ENCODE data around the gene IL11. TPM values are rescaled to one million over a fixed set of nuclear protein-coding genes. Genes with fewer than 3 reads are reported as not detected.

IL11 gene
- total and polyA plus RNA-seq, 4 donors, result 0.23 to 2.1 (median 0.27) TPM; not detected in 1

DNA sequence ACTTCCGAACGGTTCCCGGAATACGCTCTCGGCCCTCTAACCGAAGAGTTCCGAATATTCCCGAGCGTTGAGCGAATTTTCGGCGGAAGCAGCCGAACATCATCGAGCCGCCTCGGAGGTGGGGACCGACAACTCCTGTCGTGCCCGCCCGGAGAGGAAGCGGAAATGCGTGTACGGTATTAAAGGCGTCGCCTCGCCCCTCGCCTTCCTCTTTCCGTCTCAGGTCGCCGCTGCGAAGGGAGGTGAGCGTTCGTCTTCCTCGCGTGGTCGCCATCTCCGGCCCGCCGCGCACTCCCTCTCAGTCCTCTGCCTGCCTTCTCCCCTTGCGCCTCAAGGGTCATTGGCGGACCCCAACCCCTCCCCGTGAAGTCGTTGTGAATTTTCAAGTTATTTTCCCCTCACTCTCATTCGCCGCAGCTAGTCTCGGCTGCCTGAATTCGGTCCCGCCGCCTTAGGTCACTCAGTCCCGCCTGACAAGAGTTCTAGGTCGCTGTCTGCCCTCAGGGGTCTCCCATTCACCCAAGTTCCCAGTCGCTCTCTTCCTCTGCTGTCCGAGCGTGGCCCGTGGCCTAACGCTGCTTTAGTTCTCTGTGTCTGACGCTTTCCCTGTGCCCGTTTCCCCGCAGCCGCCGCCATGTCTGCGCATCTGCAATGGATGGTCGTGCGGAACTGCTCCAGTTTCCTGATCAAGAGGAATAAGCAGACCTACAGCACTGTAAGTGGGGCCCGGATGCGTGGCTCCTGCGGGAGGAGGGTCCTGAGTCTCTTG, 15.6 kb upstream of the IL11 start, which contains the start of gene RPL28:
RPL28 (plus strand) TSS at position 209 of the 769 bp plus-strand sequence; CDS start at position 635, 426 bp downstream.
- WGBS, 2 donors, result 0% methylated on average over 68 of the region's 68 CpGs
- H3K9me3 ChIP-seq (ENCODE audit: control insufficient read depth, low read length), result no peaks in the 10 kb centered on the region
- peak within 1 kb of the TSS in 1 of 2 donors; percentile 87 for H3K27ac ChIP-seq (ENCODE audit: low read depth in 1 of 2, low read length in 2 of 2)
- intact Hi-C loops (cut with DNase I), result loop anchor here in 1 of 2 donors (1.0 to 2.0 kb wide), 4 partner anchors 21 to 105 kb away; partner anchors contain the start of genes HSPBP1, KMT5C and UBE2S
- H3K4me1 ChIP-seq (ENCODE audit: control insufficient read depth in 1 of 2, insufficient read depth in 2 of 2, low read length in 2 of 2), result no peaks in the 10 kb centered on the region
- DNase-seq, result peak; percentile 98 to 99
- peaks cover 0 to 2% of the 10 kb centered on the region in 2 donors for H3K27me3 ChIP-seq (ENCODE audit: control insufficient read depth in 1 of 2, insufficient read depth in 2 of 2, low read length in 1 of 2)
- peak within 1 kb of the TSS; percentile 66 to 76 for H3K4me3 ChIP-seq (ENCODE audit: low read length in 2 of 2)
- ATAC-seq (ENCODE audit: low FRiP score), result peak; percentile 96
- H3K36me3 ChIP-seq (ENCODE audit: control insufficient read depth in 1 of 2, insufficient read depth in 2 of 2, low read length in 1 of 2), result no peaks in the 10 kb centered on the region

DNA sequence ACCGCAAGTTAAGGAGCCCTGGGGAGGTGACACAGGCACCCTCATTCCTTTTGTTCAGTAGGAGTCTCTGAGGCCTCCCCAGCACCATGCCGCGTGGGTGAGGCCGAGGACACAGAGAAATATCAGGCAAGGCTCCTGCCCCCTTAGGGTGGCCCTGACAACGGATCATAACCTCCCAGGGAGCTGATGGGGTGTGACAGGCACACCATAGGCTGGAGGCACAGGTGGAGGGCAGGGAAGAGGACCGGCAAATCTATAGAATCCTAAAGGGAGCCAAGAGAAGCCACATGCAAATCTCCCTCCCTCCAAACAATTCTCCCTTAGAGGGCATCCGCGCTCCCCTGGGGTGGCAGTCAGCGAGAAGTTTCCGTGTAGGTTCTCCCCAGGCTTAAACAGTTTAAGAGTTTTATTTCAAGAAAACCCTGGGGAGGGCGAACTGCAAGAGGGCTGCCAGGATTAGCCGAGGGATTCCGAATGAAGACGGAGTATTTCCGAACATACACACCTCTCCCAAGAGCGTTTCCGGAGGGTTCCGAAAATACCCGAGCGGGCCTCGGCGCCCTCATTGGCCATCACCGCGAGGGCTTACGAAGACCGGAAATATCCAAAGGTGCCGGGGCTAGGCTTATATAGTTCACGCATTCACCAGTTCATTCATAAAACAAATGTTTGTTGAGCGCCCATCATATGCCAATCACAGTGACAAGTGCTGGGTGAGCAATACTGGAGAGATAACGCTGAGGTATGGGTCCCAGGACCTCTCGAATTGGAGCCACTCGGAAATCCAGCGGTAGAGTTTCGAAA, 14.9 kb upstream of the IL11 start:
- Histone ChIP-seq H3K9me3 (ENCODE audit: control insufficient read depth, low read length) (no peaks in the 10 kb centered on the region), H3K4me3 (ENCODE audit: low read length in 2 of 2) (peak overlapping the region in 1 of 2 donors; percentile 7), H3K4me1 (ENCODE audit: control insufficient read depth in 1 of 2, insufficient read depth in 2 of 2, low read length in 2 of 2) (no peaks in the 10 kb centered on the region), H3K27ac (ENCODE audit: low read depth in 1 of 2, low read length in 2 of 2) (peak overlapping the region in 1 of 2 donors; percentile 87), H3K36me3 (ENCODE audit: control insufficient read depth in 1 of 2, insufficient read depth in 2 of 2, low read length in 1 of 2) (no peaks in the 10 kb centered on the region), H3K27me3 (ENCODE audit: control insufficient read depth in 1 of 2, insufficient read depth in 2 of 2, low read length in 1 of 2) (peaks cover 0 to 2% of the 10 kb centered on the region in 2 donors)
- 4 to 6% methylated on average over 34 of the region's 34 CpGs for WGBS, 2 donors
- DNase-seq (peak; percentile 98), ATAC-seq (ENCODE audit: low FRiP score) (peak; percentile 94)
- intact Hi-C loops (cut with DNase I), result loop anchor here (1.0 to 5.0 kb wide), 5 partner anchors 22 to 104 kb away; partner anchors contain the start of genes HSPBP1 (in 1 of the 2), KMT5C (in 1 of the 2) and UBE2S (in 1 of the 2)

DNA sequence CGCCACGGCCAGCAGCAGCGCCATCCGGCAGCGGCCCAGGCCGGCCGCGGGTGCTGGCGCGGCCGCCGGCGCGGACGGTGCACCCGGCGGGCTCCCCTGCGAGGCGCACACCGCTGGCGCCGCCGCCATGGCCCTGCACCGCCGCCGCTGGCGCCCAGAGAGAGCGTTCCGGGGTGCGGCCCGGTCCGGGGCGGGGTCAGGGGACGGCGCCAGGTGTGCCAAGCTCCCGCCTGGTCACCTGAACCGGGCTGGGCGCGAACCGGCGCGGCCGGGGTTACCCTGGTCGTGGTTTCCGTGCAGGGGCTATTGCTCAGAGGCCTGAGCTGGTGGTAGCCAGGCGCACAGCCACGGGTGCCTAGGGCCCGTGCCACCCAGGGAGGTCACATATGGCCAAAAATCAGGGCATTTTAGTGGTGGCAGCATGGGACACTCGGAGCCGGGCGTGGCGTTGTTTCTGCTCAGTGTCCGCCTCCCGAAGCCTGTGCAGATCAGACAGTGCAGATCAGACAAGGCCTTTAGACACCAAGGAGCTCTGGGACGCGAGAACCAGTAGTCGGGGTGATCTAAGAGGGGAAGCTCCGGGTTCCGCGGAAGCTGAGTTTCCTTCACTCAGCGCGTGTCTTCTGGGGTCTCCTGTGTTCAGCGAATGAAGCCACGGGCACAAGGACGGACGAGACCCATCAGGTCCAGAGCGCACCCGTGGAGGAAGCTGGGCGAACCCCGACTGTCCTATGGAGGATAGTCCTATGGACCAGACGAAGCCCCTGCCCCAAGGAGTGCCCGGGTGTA, 14.1 kb upstream of the IL11 start, which contains the start of gene TMEM238:
TMEM238 (minus strand) TSS at position 162 of the 789 bp plus-strand sequence; CDS start at position 129, 33 bp downstream.
- Histone ChIP-seq H3K36me3 (ENCODE audit: control insufficient read depth in 1 of 2, insufficient read depth in 2 of 2, low read length in 1 of 2) (no peaks in the 10 kb centered on the region), H3K4me3 (ENCODE audit: low read length in 2 of 2) (peak within 1 kb of the TSS; percentile 38 to 43), H3K4me1 (ENCODE audit: control insufficient read depth in 1 of 2, insufficient read depth in 2 of 2, low read length in 2 of 2) (no peaks in the 10 kb centered on the region), H3K9me3 (ENCODE audit: control insufficient read depth, low read length) (no peaks in the 10 kb centered on the region), H3K27me3 (ENCODE audit: control insufficient read depth in 1 of 2, insufficient read depth in 2 of 2, low read length in 1 of 2) (peaks cover 0 to 2% of the 10 kb centered on the region in 2 donors), H3K27ac (ENCODE audit: low read depth in 1 of 2, low read length in 2 of 2) (peak within 1 kb of the TSS in 1 of 2 donors; percentile 86)
- WGBS, 2 donors, result 21 to 40% methylated on average over 38 to 72 of the region's 72 CpGs
- ATAC-seq (ENCODE audit: low FRiP score), result no peak
- intact Hi-C loops (cut with DNase I), result loop anchor here (2.0 to 5.0 kb wide), 3 partner anchors 42 to 104 kb away; partner anchors contain the start of gene HSPBP1 (in 1 of the 2)
- DNase-seq, result no peak

DNA sequence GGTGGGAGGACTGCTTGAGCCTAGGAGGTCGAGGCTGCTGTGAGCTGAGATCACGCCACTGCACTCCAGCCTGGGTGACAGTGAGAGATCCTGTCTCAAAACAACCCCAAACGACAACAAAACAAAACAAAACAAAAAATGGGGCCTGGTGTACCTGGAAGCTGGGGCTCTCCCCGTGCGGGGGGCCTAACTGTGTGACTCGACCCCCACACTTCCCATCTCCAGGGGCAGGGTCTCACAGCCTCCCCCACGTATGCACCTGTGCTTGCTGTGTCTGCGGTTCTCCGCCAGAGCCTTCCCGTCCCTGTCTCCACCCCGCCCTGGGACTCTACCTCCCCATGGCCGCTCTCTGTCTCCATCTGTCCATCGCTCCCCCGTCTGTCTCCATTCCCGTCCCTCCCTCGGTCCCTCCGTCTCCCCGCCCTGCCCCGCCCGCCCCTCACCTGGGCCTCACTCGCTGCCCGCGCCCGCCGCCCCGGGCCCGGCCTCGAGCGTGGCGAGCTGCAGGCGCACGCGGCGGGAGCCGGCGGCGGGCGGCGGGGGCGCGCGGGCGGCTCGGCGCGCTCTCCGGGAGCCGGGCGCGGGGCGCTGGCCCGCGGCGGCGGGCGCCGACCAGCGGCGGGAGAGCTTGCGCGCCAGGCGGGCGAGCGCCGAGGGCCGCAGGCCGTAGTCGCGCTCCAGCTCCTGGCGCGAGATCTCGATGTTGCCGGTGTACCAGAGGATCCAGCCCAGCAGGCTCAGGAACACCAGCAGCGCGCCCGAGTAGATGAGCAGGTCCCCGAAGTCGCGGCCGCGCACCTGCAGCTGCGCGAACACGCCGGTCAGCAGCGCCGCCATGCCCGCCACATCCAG, 13.2 kb upstream of the IL11 start:
- no peaks in the 10 kb centered on the region for H3K9me3 ChIP-seq (ENCODE audit: control insufficient read depth, low read length)
- ATAC-seq (ENCODE audit: low FRiP score) (no peak), DNase-seq (peak; percentile 68 to 86)
- H3K27ac ChIP-seq (ENCODE audit: low read depth in 1 of 2, low read length in 2 of 2), result peak overlapping the region in 1 of 2 donors; percentile 86
- H3K4me1 ChIP-seq (ENCODE audit: control insufficient read depth in 1 of 2, insufficient read depth in 2 of 2, low read length in 2 of 2), result no peaks in the 10 kb centered on the region
- H3K36me3 ChIP-seq (ENCODE audit: control insufficient read depth in 1 of 2, insufficient read depth in 2 of 2, low read length in 1 of 2), result no peaks in the 10 kb centered on the region
- H3K27me3 ChIP-seq (ENCODE audit: control insufficient read depth in 1 of 2, insufficient read depth in 2 of 2, low read length in 1 of 2), result peaks cover 0 to 2% of the 10 kb centered on the region in 2 donors
- peak overlapping the region; percentile 38 to 43 for H3K4me3 ChIP-seq (ENCODE audit: low read length in 2 of 2)
- intact Hi-C loops (cut with DNase I), result loop anchor here (2.0 to 5.0 kb wide), 3 partner anchors 41 to 103 kb away; partner anchors contain the start of gene HSPBP1 (in 1 of the 2)
- WGBS, 2 donors, result 6 to 20% methylated on average over 24 to 88 of the region's 88 CpGs

DNA sequence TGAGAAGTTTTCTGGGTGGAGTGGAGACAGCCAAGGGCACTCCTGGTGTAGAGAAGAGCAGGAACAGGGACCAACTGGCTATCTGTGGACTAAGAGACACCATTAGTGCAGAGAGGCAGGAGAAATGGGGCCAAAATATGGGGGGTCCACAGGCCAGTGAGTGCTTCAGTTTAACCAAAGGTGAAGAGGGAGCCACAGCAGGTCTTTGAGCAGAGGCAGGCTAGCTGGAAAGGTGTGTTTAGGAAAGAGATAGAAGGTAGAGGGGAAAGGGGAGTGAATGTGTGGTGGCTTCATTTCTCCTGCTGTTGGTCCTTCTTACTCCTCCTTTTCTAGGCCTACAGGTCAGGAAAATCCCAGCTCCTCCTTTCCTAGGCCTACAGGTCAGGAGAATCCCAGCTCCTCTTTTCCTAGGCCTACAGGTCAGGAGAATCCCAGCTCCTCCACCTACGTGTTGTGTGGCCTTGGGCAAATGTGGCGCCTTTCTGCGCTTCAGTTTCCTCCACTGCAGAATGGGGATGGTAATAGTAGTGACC, 12.3 kb upstream of the IL11 start:
- Histone ChIP-seq H3K27ac (ENCODE audit: low read depth in 1 of 2, low read length in 2 of 2) (no peak overlapping the region), H3K4me1 (ENCODE audit: control insufficient read depth in 1 of 2, insufficient read depth in 2 of 2, low read length in 2 of 2) (no peaks in the 10 kb centered on the region), H3K27me3 (ENCODE audit: control insufficient read depth in 1 of 2, insufficient read depth in 2 of 2, low read length in 1 of 2) (peaks cover 0 to 2% of the 10 kb centered on the region in 2 donors), H3K4me3 (ENCODE audit: low read length in 2 of 2) (no peak overlapping the region), H3K36me3 (ENCODE audit: control insufficient read depth in 1 of 2, insufficient read depth in 2 of 2, low read length in 1 of 2) (no peaks in the 10 kb centered on the region), H3K9me3 (ENCODE audit: control insufficient read depth, low read length) (no peaks in the 10 kb centered on the region)
- intact Hi-C loops (cut with DNase I), result loop anchor here in 1 of 2 donors (5.0 kb wide), 1 partner anchor 40 kb away; no protein-coding TSS in a partner anchor
- 98 to 100% methylated on average over 3 of the region's 3 CpGs for WGBS, 2 donors
- DNase-seq (no peak), ATAC-seq (ENCODE audit: low FRiP score) (no peak)

DNA sequence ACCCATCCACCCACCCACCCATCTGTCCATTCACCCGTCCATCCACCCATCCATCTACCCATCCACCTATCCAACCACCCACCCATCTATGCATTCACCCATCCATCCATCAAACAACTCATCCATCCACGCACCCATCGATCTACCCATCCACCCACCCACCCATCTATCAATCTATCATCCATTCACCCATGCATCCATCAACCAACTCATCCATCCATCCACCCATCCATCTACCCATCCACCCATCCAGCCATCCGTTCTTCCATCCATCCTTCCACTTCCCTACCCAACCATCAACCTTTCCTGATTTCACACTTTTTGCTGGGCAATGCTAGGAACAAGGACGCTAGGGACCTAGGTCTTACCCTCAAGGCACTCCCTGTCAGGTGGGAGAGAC, 11.8 kb upstream of the IL11 start:
- intact Hi-C loops (cut with DNase I), result loop anchor here in 1 of 2 donors (5.0 kb wide), 1 partner anchor 40 kb away; no protein-coding TSS in a partner anchor
- Histone ChIP-seq H3K27me3 (ENCODE audit: control insufficient read depth in 1 of 2, insufficient read depth in 2 of 2, low read length in 1 of 2) (peaks cover 0 to 2% of the 10 kb centered on the region in 2 donors), H3K4me3 (ENCODE audit: low read length in 2 of 2) (no peak overlapping the region), H3K36me3 (ENCODE audit: control insufficient read depth in 1 of 2, insufficient read depth in 2 of 2, low read length in 1 of 2) (no peaks in the 10 kb centered on the region), H3K27ac (ENCODE audit: low read depth in 1 of 2, low read length in 2 of 2) (no peak overlapping the region), H3K4me1 (ENCODE audit: control insufficient read depth in 1 of 2, insufficient read depth in 2 of 2, low read length in 2 of 2) (no peaks in the 10 kb centered on the region), H3K9me3 (ENCODE audit: control insufficient read depth, low read length) (no peaks in the 10 kb centered on the region)
- WGBS, 2 donors, result 97 to 99% methylated on average over 5 of the region's 5 CpGs
- DNase-seq, result no peak
- no peak for ATAC-seq (ENCODE audit: low FRiP score)

DNA sequence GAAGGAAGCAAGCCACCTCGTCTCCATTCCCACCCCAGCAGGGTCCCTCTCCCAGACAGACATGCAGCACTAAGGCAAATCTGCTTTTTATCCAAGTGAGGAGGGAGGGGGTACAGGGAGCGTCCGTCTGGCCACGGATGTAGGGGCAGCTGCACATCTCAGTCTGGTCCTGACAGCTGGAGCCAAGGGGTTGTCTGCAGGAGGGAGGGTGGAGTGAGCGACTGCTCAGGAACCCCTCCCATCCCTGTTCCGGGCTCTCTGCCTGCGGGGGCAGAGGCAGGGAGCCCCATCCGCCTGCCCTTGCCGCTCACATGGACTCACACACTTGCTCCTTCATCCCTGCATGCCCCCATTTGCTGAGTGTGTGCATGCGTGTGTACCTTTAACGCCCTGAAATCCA, 8.9 kb upstream of the IL11 start:
- DNase-seq (no peak), ATAC-seq (ENCODE audit: low FRiP score) (no peak)
- Histone ChIP-seq H3K27ac (ENCODE audit: low read depth in 1 of 2, low read length in 2 of 2) (no peak overlapping the region), H3K4me3 (ENCODE audit: low read length in 2 of 2) (no peak overlapping the region), H3K9me3 (ENCODE audit: control insufficient read depth, low read length) (no peaks in the 10 kb centered on the region), H3K27me3 (ENCODE audit: control insufficient read depth in 1 of 2, insufficient read depth in 2 of 2, low read length in 1 of 2) (no peaks in the 10 kb centered on the region), H3K4me1 (ENCODE audit: control insufficient read depth in 1 of 2, insufficient read depth in 2 of 2, low read length in 2 of 2) (no peaks in the 10 kb centered on the region), H3K36me3 (ENCODE audit: control insufficient read depth in 1 of 2, insufficient read depth in 2 of 2, low read length in 1 of 2) (no peaks in the 10 kb centered on the region)
- intact Hi-C loops (cut with DNase I), result no loop called here
- WGBS, 2 donors, result 74 to 81% methylated on average over 11 of the region's 11 CpGs

All from aorta (tissue), 5 donors.